NCI-H146 (cell line): Measurements from ENCODE around the gene SPTBN1.
A peak's percentile ranks its signal among the peaks of the same experiment; 100 is the strongest.

ENCODE experiments used
- DNase-seq: peaks from one replicate; lab custom pipeline; 2025; lab: John Stamatoyannopoulos, UW

SPTBN1 gene

DNA sequence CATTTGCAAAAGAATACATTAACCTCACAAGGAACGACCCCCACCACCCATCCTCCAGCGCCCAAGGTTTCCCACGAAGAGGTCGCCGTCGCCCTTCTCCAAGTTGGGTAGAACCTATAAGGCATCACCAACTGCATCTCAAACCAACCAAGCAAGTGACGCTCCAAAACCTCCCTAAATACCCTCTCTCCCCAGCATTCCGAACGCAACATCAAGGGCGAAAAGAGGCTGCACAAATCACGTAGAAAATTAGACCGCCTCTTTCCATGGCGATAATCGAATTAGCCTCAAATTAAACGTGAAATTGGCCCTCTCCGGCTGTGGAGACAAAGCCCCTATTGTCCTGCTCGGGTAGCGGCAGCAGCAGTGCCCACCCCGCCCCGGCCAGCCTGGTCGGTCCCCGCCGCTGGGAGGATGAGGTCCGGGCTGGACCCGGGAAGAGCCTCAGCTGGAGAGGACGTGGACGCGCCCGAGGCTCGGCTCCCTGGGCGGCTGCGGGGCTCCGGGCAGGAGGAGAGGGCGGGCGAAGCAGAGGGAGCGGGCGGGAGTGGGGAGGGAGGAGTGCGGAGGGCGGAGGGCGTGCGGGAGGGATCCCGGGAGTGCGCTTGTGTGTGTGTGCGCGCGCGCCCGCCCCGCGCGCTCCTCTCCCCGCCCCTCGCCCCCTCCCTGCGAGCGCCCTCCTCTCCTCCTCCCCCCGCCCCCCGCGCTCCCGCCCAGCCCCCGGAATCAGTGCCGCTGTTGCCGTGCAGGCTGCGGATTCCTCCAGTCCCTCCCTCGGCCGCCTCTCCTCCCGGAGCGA is at the start of gene SPTBN1:
TSS of gene SPTBN1 (plus strand) at position 765 of the 799 bp plus-strand sequence. CDS start 70,092 bp downstream, outside the sequence.
- DNase-seq = peak; percentile 93

DNA sequence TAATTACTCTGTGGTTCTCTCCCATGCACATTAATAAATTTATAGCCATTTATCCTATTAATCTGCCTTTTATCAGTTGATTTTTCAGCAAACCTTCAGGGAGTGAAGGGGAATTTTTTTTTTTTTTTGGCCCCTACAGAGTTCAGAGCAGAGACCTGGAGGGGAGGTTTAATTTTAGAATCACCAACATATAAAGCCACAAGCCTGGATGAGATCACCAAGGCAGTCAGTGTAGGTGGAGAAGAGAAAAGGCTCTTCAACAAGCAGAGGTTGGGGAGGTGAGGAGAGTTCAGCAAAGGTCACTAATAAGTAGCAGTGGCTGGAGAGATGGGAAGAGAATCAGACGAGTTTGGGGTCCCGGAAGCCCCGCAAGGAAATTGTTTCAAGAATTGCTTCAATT is 48.4 kb upstream of the SPTBN1 start:
- no peak for DNase-seq

DNA sequence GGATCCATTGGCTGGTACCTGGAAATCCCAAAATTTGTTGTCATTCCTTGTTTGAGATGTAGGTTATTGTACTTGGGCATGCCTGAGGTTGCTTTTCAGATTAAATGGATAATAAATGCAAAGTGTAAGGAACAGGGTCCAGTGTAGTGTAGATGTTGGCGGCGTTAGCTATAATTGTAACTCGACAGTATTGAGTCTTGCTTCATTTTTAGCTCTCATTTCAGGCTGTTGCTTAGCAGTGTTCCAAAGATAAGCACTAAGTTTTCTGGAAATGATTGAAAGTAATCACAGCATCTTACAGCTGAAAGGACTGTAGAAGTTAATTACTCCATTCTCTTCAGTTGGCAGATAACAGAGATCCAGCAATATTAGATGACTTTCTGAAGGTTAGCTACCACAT is 47.8 kb upstream of the SPTBN1 start:
- DNase-seq = no peak

DNA sequence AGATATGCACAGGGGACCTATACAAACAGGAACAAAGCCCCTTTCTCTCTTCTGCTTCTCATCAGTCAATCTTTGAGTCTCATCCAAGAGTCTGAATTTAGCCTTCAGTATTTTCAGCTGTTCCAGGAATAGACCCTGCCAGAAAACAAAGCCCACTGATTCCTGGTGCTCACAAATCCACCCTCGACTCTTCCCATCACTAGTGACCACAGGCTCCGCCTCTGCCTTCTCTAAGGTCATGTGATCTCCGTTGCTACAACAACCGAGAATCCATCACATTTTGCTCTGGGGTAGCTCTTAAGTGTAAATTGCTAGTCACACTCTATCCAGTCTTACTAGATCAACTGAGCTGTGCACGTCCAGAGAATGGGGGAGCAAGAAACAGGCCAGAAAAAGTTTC is 46.4 kb upstream of the SPTBN1 start:
- peak; percentile 16 for DNase-seq

DNA sequence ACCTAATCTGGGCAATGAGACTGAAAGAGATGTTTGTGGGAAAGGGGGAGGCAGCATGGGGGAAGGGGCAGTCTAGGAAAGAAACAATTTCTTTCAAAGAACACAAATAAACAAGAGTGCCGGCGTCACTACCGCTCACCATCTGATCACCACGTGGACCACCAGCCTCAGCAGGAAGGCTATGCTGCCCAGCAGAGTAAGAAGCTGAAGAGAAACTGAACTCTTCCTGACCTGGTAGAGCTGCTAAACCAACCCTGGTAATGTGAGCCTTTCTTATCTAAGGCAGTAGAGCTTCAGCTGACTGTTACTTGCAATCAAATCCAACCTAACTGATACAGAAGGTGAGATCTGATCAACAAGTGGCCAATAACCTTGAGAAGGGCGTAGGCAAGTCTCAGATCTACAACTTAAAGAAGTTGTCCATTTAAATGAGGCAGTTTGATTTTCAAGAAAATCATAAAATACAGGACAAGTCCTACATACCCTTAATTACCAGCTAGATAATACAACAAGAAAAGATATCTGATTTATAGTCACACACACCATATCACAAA is 44.2 kb upstream of the SPTBN1 start:
- peak; percentile 1 for DNase-seq

DNA sequence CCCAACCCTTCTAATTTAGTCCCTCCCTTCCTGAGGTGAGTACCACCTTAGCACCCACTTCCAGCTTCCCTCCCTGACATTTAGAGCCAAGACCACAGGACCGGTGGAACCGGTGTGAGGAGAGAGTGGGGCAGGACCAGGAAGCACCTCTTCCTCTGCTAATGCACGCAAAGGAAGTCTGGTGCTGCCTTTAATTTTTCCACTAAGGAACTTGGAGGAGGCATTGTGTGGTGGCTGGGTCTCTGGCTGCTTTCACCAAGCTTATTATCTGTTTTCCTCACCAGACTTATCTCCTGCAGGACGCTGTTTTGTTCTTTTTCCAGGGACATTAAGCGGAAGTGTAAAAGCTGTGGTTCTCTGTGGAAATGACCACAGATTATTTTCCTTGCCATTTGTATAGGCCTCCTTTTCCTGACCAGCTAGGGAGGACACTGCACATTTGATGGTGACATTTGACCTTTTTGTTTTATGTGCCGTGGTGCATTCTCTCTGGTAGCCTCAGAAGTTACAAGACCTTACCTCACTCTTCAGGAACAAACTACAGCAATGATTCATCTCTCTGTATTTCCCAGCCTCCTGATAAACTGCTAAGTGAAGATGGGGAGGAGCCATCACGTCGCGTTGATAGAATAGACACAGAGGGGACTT is 39.8 kb upstream of the SPTBN1 start:
- DNase-seq = no peak

DNA sequence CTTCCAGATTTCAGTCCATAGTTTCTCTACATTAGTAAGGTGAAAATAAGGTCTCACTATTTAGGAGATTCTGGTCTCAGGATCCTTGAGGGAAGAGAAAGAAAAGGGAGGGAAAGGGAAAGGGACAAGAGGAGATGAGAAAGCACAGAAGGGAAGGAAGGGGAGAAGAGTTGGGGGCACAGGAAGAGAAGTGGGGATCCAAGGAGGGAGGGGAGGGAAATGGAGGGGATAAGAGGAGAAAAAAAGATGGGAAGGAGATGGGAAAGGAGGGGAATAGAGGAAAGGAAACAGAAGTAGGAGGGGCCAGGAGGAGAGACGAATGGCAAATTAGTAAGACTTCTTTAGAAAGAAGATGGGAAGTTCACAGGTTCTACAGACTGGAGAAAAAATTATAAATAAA is 39.2 kb upstream of the SPTBN1 start:
- DNase-seq = no peak

DNA sequence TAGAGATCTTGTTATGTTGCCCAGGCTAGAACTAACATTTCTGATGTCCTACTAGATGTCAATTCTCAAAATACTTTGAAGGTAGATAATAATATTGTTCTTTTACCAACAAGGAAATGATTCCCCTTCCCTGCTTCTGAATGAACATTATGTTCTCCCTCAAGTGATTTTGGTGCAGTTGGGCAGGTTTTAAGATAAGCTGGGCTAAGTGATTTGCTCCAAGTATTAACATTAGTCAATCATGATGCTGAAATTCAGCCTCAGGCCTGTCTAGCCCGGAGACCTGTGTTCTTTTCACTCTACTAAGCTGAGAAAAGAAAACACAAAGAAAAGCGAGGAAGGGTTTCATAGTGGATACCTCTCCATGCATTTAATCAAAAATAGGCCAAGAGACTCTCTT is 38.5 kb upstream of the SPTBN1 start:
- no peak for DNase-seq

DNA sequence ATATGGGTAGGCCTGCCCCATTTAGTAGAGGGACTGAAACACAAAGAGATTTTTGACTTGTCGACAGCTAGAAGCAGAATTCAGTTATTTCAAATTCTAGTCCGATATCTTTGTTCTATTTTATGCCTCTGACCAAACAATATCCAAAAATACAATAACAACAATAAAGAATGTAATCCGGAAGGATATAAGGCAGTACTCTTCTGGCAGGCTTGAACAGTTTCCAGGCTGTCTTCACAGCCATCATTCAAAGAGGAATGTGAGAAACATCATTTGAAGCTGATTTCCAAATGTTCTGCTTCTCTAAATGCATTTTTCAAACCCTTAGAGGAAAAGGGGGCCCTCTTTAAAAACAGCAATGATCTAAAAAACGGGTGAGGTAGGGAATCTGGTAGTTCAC is 36.7 kb upstream of the SPTBN1 start:
- no peak for DNase-seq

DNA sequence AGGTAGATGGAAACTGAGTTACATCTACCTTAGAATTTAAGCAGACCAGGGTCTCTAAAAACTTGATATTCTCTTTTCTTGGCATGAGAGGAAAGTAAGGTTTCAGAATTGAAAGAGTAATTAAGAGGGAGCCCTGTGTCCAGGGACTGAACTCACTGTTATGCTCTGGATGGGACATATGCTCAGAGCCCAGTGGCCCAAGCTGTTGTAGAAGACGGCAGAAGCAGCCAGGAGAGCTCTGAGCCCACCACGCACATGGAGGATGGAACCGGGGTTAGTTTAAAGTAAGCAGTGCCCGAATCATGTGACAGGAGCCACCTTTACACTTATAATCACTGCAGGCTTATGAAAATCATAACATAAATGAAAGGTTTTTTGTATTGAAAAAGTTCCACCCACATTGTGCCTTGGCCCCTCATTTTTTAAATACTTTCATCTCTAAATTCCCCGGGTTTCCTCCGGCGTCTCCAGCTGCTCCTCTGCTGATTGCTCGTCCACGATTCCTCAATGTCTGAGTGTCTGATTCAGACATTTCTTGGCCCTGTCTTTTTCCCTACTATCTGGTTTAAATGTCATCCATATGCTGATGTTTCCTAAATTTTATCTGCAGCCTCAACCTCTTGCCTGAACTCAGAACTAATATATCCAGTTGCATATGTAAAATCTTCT is 36.1 kb upstream of the SPTBN1 start:
- no peak for DNase-seq

DNA sequence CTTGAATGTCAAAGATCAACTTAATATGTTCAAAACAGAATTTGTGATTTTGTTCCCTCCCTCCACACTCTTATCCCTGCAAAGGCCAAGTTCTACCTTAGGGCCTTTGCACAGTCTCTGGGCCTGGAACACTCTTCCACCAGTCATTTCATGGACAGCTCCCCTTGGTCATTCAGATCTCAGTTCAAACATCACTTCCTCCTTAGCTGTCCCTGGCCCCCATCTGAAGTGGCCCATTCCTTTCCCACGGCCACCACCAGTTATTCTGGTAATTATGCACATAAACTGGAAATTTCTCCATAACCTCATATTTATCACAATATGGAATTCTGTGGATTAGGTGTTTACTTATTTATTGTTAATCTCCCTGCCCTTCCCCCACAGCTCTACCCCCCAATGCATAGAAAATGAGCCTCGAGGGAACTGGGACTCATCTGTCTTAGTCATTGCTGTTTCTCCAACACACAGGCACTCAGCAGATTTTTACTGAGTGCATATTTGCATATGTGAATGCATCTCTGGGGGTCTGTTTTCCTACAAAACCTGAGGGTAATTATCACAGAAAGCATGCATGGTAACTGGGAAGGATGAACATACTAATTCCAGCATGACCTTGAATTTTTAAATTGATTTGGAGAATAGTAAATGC is 35.5 kb upstream of the SPTBN1 start:
- DNase-seq = no peak

DNA sequence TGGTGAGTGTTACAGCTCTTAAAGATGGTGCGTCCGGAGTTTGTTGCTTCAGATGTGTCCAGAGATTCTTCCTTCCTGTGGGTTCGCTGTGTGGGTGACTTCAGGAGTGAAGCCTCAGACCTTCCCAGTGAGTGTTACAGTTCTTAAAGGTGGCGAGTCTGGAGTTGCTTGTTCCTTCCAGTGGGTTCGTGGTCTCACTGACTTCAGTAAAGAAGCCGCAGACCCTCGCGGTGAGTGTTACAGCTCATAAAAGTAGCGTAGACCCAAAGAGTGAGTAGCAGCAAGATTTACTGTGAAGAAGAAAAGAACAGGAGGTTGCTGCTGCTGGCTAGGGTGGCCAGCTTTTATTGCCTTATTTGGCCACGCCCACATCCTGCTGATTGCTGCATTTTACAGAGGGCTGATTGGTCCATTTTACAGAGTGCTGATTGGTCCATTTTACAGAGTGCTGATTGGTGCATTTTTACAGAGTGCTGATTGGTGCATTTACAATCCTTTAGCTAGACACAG is 34.0 kb upstream of the SPTBN1 start:
- no peak for DNase-seq

DNA sequence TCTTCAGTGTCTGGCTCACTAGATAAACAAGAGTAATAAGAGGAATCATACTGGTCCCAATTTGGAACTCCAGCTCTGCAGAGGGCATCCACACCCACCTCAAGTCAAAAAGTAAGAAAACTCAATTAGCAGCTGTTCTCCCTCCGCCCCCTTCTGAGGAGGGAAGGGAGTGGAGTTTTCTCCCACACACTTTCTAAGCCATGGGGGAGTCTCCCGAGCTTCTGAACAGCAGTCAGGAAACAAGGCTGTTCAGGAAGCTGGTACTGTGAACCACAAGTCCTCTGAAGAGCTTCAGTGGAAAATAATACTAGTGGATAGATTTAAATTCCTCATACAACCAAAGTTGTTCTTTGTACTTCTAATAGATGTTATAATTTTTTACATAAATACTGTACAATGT is 32.9 kb upstream of the SPTBN1 start:
- DNase-seq = no peak

DNA sequence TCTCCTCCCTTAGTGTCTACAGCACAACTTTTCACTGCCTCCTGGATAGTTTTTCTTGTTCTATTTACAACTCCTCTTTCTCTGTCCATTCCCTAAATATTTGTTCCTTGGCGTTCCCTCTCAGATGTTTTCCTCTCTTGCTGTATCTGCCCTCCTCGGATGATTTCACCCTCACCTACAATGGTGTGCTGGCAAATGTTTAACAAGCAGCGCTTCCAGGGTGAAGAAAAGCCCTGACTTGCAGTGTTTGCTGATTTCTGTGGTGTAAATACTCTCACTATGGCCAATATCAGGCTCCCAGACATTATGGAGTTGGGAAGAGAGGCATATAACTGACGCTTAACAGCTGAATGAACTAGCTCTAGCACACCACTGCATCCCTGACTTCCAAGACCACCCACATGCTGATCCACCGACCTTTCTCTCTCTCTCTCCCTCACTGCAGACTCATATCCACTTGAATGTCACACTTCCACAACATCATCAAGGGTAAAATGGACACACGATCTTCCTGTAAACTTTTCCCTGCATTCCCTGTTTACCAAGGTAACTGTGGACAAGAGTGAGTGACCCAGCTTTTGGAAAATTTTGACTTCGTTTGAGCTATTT is 31.5 kb upstream of the SPTBN1 start:
- DNase-seq = no peak

DNA sequence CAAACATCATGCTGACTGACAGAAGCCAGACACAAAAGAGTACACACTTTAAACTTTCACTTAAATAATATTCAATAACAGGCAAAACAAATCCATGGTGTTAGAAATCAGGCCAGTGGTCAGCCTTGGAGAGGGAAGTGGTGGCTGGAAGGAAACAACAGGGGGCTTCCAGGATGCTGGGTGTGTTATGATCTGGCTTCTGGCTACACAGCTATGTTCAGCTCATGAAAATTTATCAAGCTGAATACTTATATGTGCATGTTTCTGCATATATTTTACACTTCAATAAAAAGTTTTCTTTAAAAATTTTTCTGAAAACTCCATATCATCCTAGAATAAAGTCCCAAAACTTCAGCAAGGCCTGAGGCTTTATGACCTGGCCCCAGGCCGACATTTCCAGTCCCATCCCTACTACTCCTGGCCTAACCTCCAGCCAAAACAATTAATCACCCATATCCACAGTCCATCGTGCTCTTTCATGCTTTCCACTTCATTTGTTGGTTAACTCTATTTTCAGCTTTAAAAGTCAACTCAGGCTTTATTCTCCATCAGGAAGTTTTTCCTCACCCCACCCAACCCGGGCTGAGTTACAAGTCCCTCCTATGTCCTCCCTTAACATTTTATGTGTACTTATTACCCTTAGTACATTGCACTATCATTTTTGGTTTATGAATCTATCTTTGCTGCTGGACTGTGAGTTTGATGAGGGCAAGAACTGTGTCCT is 27.9 kb upstream of the SPTBN1 start:
- no peak for DNase-seq

DNA sequence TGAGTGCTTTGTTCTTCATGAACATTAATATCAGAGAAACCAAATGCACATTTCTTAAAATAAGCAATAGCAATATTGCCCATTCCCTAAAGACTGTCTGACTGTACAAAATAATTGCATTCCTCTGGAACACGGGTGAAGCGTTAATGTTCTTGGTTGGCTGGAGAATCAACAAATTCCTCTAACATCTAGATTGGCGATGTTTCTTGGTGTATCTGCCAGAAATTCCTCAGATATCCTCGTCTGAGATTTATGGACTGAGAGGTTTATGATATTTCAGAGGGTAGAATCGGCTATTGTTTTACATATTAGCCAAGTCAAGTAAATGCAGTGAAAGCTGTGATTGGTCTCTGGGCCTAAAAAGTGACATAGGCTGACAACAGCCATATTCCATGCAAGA is 27.1 kb upstream of the SPTBN1 start:
- DNase-seq = no peak

DNA sequence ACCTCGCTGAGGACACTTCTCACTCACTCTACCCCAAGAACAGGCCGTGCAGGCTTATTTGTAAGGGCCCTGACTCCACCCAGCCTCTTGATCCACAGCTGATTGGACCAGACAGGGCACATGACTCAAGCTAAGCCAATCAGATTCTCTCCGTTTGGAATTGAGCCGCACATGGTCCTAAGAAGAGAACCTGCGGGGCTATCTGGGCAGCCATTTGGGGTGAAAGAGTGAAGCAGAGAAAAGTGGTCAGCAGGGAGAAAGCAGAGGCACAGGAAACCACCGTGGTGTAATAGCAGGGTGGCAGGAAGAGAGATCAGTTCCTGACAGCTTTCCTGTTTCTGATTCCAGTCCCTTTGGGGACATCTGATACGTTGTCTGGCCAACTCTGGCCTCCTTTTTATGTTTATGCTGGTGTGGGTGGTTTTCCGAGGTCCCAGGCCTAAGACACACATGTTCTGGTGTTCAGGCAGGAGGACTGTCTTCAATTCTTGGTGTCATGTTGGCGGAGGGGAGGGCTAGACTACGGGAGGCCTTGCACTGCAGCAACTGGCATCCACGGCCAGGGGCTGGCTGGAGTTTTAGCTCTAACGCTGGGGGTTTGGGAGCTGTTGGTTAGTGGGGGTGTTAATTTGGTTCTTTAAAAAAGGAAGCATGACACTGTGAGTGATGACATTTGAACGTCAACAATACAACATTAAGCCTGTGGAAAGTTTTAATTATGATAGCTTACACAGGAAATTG is 26.1 kb upstream of the SPTBN1 start:
- DNase-seq = no peak

DNA sequence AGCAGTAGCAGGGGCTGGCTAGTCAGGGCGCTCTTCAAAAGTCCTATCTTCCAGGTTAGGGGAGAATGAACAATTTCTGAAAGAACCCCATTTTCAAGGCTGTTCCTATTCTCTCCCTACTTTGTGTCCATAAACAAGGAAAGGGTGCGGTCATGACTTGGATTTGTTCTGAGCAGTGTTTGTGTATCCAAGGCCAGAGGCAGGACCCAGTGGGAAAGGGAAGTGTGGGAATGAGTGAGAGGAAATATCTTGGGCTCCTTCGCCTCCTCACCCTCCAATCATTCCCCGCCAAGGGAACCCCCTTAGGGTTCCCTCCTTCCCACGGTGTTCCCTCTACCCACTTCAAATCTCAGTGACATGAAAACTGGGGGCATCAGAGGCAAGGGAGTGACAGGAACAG is 25.5 kb upstream of the SPTBN1 start:
- no peak for DNase-seq

DNA sequence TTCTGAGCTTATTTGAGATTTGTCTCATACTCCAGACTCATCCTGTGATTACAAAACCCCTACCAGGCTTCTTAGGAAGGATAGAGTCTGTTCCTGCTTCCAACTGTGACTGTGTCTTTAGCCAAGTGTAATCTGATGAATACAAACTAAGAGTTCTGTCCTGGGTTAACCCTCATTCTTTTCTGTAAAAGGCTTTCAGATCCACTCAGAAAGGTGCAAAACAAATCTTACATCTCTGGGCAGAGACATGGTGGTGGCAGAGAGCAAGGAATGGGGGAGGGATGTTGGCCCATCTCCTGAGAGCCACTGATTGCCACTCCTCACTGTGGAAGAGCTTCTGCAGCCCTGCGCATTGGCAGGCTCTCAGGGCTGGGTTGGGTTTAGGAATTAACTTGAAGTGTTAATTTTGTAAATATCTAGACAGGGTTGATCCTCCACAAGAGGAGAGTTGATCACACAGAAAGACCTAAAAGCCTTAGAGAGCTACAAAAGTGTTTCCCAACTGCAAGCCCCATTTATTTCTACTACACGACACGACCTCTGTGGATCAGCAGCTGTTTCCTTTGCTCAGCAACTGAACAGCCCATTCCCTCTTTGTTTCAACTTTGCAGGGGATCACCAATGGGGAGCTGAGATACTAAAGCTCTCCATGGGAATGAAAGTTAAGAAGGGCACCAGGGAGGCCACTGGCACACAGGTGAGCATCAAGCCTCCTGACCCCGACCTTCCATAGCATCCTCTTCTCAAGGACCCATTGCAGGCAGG is 23.7 kb upstream of the SPTBN1 start:
- DNase-seq = no peak

DNA sequence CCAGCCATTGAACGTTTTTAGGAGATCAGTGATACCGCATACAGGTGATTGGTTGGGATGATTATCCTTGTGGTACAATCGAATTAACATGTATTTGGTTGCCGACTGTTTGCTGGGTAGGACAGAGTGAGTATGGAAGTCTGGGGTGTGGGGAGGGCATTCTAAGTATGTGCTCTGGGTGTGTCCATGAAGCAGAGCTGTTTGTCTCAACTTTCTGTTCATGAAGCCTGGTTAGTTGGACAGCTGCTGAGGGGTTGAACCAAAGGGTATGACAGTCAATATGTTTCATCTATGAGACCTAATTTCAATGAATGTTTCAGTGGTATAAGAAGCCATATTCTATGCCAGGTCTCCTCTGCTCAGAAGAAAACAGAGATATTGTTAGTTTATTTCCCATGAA is 21.9 kb upstream of the SPTBN1 start:
- DNase-seq = no peak
